ENCODE measurements around the gene ART1. TPM values are rescaled to one million over a fixed set of nuclear protein-coding genes. Genes with fewer than 3 reads are reported as not detected.

Gene ART1
- total RNA-seq, 1 donor from 2014 or later: 0.29 TPM

DNA sequence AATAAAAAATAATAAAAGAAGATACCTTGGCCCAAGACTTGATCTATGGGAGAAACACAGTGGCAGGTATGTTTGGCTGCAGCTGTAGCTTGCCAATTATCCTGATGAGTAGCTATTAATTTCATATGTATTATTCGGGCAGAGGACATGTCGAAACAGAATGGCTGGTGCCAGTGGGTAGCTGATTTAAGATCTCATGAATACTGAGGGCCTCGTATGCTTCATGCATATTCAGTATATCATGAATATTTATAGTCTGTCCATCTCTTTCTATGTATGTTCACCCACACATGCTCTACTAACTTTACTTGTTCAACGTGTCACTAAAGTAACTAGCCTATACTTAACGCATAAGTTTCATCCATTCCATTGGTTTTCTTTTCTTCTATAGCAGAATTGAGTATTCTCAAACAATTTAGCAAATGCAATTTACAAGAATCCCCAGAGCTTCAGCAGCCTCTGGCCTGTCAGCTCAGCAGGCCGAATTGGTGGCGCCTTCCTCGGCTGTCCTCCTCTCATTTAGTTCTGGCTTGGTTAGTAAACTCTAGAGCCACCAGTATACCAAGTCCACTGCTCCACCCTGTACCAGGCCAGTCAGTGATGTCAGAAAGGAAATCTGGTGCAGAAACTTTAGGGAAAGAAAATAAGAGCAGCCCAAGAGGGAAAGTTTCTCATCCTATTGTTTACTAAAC is 21.0 kb upstream of the ART1 start:
- DNase-seq: peak; percentile 22
- no peak overlapping the region for H3K27ac ChIP-seq
- H3K27me3 ChIP-seq: no peaks in the 10 kb centered on the region
- no peak for ATAC-seq
- H3K9me3 ChIP-seq: no peaks in the 10 kb centered on the region
- H3K36me3 ChIP-seq: no peaks in the 10 kb centered on the region
- no peak overlapping the region for H3K4me3 ChIP-seq
- no peaks in the 10 kb centered on the region for H3K4me1 ChIP-seq
- TF ChIP-seq, protein P1, sequence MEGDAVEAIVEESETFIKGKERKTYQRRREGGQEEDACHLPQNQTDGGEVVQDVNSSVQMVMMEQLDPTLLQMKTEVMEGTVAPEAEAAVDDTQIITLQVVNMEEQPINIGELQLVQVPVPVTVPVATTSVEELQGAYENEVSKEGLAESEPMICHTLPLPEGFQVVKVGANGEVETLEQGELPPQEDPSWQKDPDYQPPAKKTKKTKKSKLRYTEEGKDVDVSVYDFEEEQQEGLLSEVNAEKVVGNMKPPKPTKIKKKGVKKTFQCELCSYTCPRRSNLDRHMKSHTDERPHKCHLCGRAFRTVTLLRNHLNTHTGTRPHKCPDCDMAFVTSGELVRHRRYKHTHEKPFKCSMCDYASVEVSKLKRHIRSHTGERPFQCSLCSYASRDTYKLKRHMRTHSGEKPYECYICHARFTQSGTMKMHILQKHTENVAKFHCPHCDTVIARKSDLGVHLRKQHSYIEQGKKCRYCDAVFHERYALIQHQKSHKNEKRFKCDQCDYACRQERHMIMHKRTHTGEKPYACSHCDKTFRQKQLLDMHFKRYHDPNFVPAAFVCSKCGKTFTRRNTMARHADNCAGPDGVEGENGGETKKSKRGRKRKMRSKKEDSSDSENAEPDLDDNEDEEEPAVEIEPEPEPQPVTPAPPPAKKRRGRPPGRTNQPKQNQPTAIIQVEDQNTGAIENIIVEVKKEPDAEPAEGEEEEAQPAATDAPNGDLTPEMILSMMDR (IDR thresholded peaks at IDR 0.05): no peak
- intact Hi-C loops (cut with DNase I): no loop called here

DNA sequence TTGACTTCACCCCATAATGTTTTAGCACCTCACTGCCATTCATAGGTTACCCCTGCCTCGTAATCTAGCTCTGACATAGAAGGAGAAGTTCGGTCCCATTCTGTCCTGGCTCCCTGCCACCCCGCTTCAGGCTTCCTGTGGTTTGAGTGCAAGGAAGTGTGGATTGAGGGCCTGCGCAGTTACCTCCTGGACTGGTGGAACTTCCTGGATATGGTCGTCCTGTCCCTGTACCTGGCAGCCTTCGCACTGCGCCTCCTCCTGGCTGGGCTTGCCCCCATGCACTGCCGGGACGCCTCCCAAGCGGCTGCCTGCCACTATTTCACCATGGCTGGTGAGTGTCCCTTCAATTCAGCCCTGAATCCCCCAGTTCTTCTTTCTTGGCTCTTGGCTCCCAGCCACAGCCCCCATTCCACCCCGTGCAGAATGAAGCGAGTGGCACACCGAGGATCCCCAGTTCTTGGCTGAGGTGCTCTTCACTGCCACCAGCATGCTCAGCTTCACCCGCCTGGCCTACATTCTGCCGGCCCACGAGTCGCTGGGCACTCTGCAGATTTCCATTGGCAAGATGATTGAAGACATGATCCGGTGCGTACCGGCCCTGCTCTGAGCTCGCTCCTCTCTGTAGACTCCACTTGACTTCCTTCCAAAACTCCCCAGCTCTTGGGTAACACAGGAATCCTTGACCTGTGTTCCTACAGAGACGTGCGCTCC is 18.5 kb upstream of the ART1 start:
- Histone ChIP-seq H3K4me1 (no peaks in the 10 kb centered on the region), H3K4me3 (peak overlapping the region; percentile 16), H3K9me3 (no peaks in the 10 kb centered on the region), H3K27me3 (no peaks in the 10 kb centered on the region), H3K36me3 (no peaks in the 10 kb centered on the region), H3K27ac (no peak overlapping the region)
- TF ChIP-seq, protein P1 (IDR thresholded peaks at IDR 0.05): no peak
- DNase-seq: peak; percentile 81
- peak; percentile 81 for ATAC-seq
- intact Hi-C loops (cut with DNase I): no loop called here

DNA sequence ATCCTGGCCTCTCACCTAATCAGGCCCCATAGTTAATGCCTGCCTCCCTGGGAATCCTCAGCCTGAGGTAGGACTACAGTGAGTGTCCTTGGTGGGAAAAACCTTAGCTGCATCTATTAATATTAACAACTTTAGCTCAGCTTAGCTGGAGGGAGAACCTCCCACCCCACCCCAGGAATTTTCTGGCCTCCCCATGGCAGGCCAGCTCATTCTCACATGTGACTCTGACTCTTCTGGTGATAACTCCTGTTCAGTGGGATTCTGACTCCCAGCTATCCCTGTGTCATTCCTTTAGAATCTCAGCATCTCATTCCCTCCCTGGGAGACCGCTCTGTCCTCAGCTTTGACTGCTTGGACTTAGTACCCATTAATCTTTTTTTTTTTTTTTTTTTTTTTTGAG is 17.6 kb upstream of the ART1 start:
- DNase-seq: no peak
- Histone ChIP-seq H3K4me1 (no peaks in the 10 kb centered on the region), H3K4me3 (no peak overlapping the region)

DNA sequence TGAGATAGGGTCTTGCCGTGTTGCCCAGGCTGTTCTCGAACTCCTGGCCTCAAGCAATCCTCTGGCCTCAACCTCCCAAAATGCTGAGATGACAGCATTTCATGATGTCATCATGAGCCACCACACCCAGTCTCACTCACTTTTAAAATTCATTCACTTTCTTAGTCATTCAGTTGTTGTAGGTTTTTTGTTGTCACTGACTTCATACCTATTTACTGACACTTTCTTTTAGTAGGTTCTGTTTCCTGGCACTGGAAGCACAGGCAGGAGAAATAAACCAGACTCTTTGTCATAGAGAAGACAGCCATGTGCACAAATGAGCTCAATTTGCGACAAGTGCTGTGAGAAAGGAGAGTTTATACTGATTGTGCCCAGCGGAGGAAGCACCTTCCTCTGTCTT is 13.6 kb upstream of the ART1 start:
- Histone ChIP-seq H3K27me3 (no peaks in the 10 kb centered on the region), H3K4me1 (no peaks in the 10 kb centered on the region), H3K9me3 (no peaks in the 10 kb centered on the region), H3K27ac (no peak overlapping the region), H3K36me3 (no peaks in the 10 kb centered on the region), H3K4me3 (no peak overlapping the region)
- DNase-seq (no peak), ATAC-seq (no peak)
- intact Hi-C loops (cut with DNase I): no loop called here
- TF ChIP-seq, protein P1 (IDR thresholded peaks at IDR 0.05): no peak

More for the DNA sequence above, 17.6 kb upstream of the ART1 start:
- Histone ChIP-seq H3K27me3 (no peaks in the 10 kb centered on the region), H3K27ac (no peak overlapping the region), H3K36me3 (no peaks in the 10 kb centered on the region), H3K9me3 (no peaks in the 10 kb centered on the region)
- ATAC-seq: no peak
- intact Hi-C loops (cut with DNase I): no loop called here
- TF ChIP-seq, protein P1 (IDR thresholded peaks at IDR 0.05): no peak

DNA sequence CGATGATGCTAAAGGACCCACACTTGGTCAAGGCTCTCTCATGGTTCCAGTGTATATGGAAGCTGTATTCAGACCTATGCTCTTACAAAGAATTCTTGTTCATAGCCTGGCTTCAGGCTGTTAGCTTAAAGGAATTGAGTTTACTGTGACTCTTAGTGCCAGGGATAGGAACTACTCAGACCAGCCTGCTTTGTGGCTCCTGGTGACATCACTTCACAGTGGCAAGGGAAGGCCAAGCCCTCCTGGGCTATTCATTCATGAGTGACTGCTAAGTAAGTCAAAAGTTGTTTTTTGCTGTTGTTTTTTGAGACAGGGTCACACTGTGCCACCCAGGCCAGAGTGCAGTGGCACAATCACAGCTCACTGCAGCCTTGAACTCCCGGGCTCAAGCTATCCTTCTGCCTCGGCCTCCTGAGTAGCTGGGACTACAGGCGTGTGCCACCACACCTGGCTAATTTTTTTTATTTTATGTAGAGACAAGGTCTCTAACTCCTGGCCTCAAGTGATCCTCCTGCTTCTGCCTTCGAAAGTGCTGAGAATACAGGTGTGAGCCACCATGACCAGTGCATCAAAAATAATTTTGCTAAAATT is 12.8 kb upstream of the ART1 start:
- Histone ChIP-seq H3K27ac (no peak overlapping the region), H3K4me1 (no peaks in the 10 kb centered on the region), H3K36me3 (no peaks in the 10 kb centered on the region), H3K9me3 (no peaks in the 10 kb centered on the region), H3K4me3 (no peak overlapping the region), H3K27me3 (no peaks in the 10 kb centered on the region)
- DNase-seq (peak; percentile 19), ATAC-seq (no peak)
- TF ChIP-seq, protein P1 (IDR thresholded peaks at IDR 0.05): no peak
- intact Hi-C loops (cut with DNase I): no loop called here

Measured in upper lobe of right lung (tissue), 1 donor.